Rectal smooth muscle tissue (tissue), 1 donor: ENCODE measurements around the gene CCNF.
A peak's percentile ranks its signal among the peaks of the same experiment; 100 is the strongest.

Experiments used
- H3K27ac ChIP-seq: one replicate; pipeline ENCODE4 v1.7.0; 2013; ENCODE audit warnings: low read depth, low read length, inconsistent platforms
- H3K27me3 ChIP-seq: one replicate; pipeline ENCODE4 v1.7.0; 2013; ENCODE audit warnings: low read length; ENCODE audit not compliant: control insufficient read depth, insufficient read depth
- H3K36me3 ChIP-seq: one replicate; pipeline ENCODE4 v1.7.0; 2013; ENCODE audit warnings: low read length; ENCODE audit not compliant: control insufficient read depth, insufficient read depth
- H3K4me1 ChIP-seq: one replicate; pipeline ENCODE4 v1.7.0; 2013; ENCODE audit warnings: low read length; ENCODE audit not compliant: control insufficient read depth, insufficient read depth
- H3K4me3 ChIP-seq: one replicate; pipeline ENCODE4 v1.7.0; 2013; ENCODE audit warnings: low read length
- H3K9ac ChIP-seq: one replicate; pipeline ENCODE4 v1.7.0; 2013; ENCODE audit warnings: low read length

The CCNF gene

GRCh38 chr16:2471653-2472487, 42.6 kb downstream of the CCNF start:
- Histone ChIP-seq H3K27me3 (peaks cover 30% of the 10 kb centered on the region), H3K27ac (no peak overlapping the region), H3K4me1 (peaks cover 2% of the 10 kb centered on the region), H3K9ac (no peak overlapping the region), H3K36me3 (no peaks in the 10 kb centered on the region), H3K4me3 (peak overlapping the region; percentile 36)

GRCh38 chr16:2472488-2472864, 43.2 kb downstream of the CCNF start:
- H3K4me1 ChIP-seq = no peaks in the 10 kb centered on the region
- H3K9ac ChIP-seq = no peak overlapping the region
- peaks cover 30% of the 10 kb centered on the region for H3K27me3 ChIP-seq
- no peak overlapping the region for H3K4me3 ChIP-seq
- H3K36me3 ChIP-seq = no peaks in the 10 kb centered on the region
- no peak overlapping the region for H3K27ac ChIP-seq

- Histone ChIP-seq H3K27ac (no peak overlapping the region), H3K27me3 (peaks cover 30% of the 10 kb centered on the region), H3K36me3 (no peaks in the 10 kb centered on the region), H3K9ac (no peak overlapping the region), H3K4me3 (peak overlapping the region; percentile 36), H3K4me1 (no peaks in the 10 kb centered on the region)
Observed at GRCh38 chr16:2472885-2473445, 43.7 kb downstream of the CCNF start.

GRCh38 chr16:2473446-2473926, 44.2 kb downstream of the CCNF start:
- H3K4me3 ChIP-seq = peak overlapping the region; percentile 36
- no peak overlapping the region for H3K27ac ChIP-seq
- no peaks in the 10 kb centered on the region for H3K4me1 ChIP-seq
- H3K27me3 ChIP-seq = peaks cover 27% of the 10 kb centered on the region
- H3K9ac ChIP-seq = no peak overlapping the region
- H3K36me3 ChIP-seq = no peaks in the 10 kb centered on the region

DNA sequence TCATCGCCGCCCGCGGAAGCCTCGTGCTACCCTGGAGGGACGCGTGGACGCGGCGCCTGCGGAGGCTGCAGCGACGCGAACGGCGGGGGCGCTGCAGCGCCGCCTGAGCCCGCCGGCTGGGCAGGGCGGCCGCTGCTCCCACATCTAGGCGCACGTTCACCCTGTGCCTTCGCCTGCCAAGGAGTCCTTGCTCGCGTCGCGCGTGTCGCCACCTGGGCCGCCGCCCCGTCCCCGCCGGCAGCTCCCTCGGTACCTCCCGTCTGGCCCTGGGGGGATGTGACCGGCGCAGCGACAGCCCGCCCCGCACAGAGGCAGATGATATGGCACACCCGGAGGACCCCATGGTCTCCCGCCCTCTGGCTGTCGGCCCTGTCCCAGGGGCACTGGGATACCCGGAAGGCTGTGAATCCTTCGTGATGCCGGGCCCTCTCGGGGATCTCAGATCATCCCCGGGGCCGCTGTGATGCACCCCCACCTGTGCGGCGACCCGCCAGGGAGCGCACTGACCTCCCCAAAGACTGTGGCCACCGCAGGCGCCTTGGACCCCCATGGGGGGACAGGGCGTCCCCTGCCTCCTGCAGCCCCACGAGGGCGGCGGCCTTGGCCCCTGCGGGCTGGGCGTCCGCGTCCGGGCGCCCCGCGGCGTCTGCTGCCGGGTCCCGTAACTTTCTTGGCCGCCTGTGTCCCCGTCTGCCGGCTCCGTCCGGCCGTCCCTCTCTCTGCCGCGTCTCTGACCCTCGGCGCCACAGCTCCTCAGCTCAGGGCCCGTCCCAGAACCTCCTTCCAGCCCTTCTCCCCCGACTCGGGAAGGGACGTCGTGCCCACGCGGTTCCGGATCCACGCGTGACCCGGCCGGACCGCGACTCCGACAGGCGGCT, 45.0 kb downstream of the CCNF start:
- Histone ChIP-seq H3K27me3 (peaks cover 27% of the 10 kb centered on the region), H3K27ac (peak overlapping the region; percentile 70), H3K4me1 (no peaks in the 10 kb centered on the region)

GRCh38 chr16:2474877-2475412, 45.7 kb downstream of the CCNF start, which contains the start of gene TBC1D24:
TSS of gene TBC1D24 (plus strand) at chr16:2475127. CDS start at chr16:2496149, 21,022 bp downstream.
- H3K36me3 ChIP-seq = no peaks in the 10 kb centered on the region
- H3K4me1 ChIP-seq = no peaks in the 10 kb centered on the region
- peak within 1 kb of the TSS; percentile 70 for H3K27ac ChIP-seq
- peaks cover 21% of the 10 kb centered on the region for H3K27me3 ChIP-seq
- no peak within 1 kb of the TSS for H3K9ac ChIP-seq
- peak within 1 kb of the TSS; percentile 84 for H3K4me3 ChIP-seq

More for the DNA sequence above, 45.0 kb downstream of the CCNF start:
- Histone ChIP-seq H3K9ac (no peak overlapping the region), H3K36me3 (no peaks in the 10 kb centered on the region), H3K4me3 (peak overlapping the region; percentile 84)

- H3K27me3 ChIP-seq = peaks cover 13% of the 10 kb centered on the region
- no peaks in the 10 kb centered on the region for H3K4me1 ChIP-seq
- H3K27ac ChIP-seq = no peak overlapping the region
- no peaks in the 10 kb centered on the region for H3K36me3 ChIP-seq
- no peak overlapping the region for H3K9ac ChIP-seq
- H3K4me3 ChIP-seq = peak overlapping the region; percentile 61
Observed at GRCh38 chr16:2475413-2476344, 46.4 kb downstream of the CCNF start.

GRCh38 chr16:2476345-2476720, 47.1 kb downstream of the CCNF start:
- no peaks in the 10 kb centered on the region for H3K36me3 ChIP-seq
- H3K27me3 ChIP-seq = peaks cover 11% of the 10 kb centered on the region
- H3K4me3 ChIP-seq = no peak overlapping the region
- H3K4me1 ChIP-seq = no peaks in the 10 kb centered on the region
- H3K27ac ChIP-seq = no peak overlapping the region
- H3K9ac ChIP-seq = no peak overlapping the region

DNA sequence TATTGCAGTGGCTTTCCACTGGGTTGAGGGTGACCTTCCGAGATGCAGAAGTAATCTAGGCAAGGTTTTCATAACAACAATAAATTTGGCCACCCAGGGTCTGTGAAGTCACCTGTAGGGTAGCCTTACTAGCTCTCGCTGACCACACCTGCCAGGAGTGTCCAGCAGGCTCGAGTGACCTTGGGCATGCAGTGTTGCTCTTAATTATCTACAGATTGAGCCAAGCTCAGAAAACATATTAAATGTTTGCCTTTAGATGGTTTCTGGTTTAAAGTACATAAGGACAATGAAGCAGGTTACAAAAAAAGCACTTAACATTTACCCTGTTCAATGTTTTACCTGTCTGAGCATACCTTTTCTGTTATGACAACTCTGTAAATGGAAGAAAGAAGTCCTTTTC, 47.5 kb downstream of the CCNF start:
- Histone ChIP-seq H3K27ac (no peak overlapping the region), H3K36me3 (no peaks in the 10 kb centered on the region), H3K4me3 (no peak overlapping the region), H3K9ac (no peak overlapping the region), H3K4me1 (no peaks in the 10 kb centered on the region), H3K27me3 (peaks cover 9% of the 10 kb centered on the region)

DNA sequence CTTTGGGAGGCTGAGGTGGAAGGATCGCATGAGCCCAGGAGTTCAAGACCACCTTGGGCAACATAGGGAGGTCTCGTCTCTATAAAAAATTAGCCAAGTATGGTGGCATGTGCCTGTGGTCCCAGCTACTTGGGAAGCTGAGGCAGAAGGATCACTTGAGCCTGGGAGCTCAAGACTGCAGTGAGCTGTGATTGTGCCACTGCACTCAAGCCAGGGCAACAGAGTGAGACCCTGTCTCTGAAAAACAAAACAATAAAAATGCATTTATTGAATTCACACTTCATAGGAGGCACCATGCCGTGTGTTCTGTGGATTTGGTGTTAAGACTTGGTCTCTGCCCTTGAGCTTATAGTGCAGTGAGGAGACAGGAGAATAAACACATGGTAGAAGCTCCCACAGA, 48.1 kb downstream of the CCNF start:
- Histone ChIP-seq H3K36me3 (no peaks in the 10 kb centered on the region), H3K4me1 (no peaks in the 10 kb centered on the region), H3K4me3 (no peak overlapping the region), H3K27ac (no peak overlapping the region), H3K9ac (no peak overlapping the region), H3K27me3 (peaks cover 9% of the 10 kb centered on the region)

- no peak overlapping the region for H3K9ac ChIP-seq
- H3K4me1 ChIP-seq = peaks cover 5% of the 10 kb centered on the region
- H3K4me3 ChIP-seq = no peak overlapping the region
- peaks cover 2% of the 10 kb centered on the region for H3K27me3 ChIP-seq
- H3K36me3 ChIP-seq = no peaks in the 10 kb centered on the region
- no peak overlapping the region for H3K27ac ChIP-seq
Observed at GRCh38 chr16:2478279-2478678, 49.0 kb downstream of the CCNF start.
